ENCODE results near the gene FOXF2.

- TF ChIP-seq TEAD2 (CRISPR knock-in tag; IDR thresholded peaks at IDR 0.05): no peak
- no peak for TF ChIP-seq ETV6 (CRISPR knock-in tag; conservative IDR thresholded peaks at IDR 0.05)
- no peak for TF ChIP-seq PLRG1 (conservative IDR thresholded peaks at IDR 0.05)
- no peak for TF ChIP-seq ZNF782 (CRISPR knock-in tag; IDR thresholded peaks at IDR 0.05; ENCODE audit: borderline replicate concordance)
- no peak for TF ChIP-seq CHD2 (IDR thresholded peaks at IDR 0.05; ENCODE audit: low read depth, low read length)
Measured at GRCh38 chr6:1418471-1419191, 29.3 kb downstream of the FOXF2 start.

All from HepG2 (cell line).